ENCODE results near the gene TCF4. TPM values are rescaled to one million over a fixed set of nuclear protein-coding genes. Genes with fewer than 3 reads are reported as not detected.

Gene TCF4
- total RNA-seq, 1 donor from 2014 or later = 3.9 TPM

- intact Hi-C loops (cut with micrococcal nuclease) = no loop called here
These were observed 373.5 kb downstream of the TCF4 start for GRCh38 chr18:55214534-55214933.

- intact Hi-C loops (cut with micrococcal nuclease) = no loop called here
These were observed 374.4 kb downstream of the TCF4 start for GRCh38 chr18:55213586-55213985.

- intact Hi-C loops (cut with micrococcal nuclease) = no loop called here
These were observed 381.1 kb downstream of the TCF4 start for GRCh38 chr18:55206927-55207326.

GRCh38 chr18:55202232-55202917 is 385.6 kb downstream of the TCF4 start:
- intact Hi-C loops (cut with micrococcal nuclease) = no loop called here

- intact Hi-C loops (cut with micrococcal nuclease) = no loop called here
These were observed 388.6 kb downstream of the TCF4 start for GRCh38 chr18:55199291-55199963.

- intact Hi-C loops (cut with micrococcal nuclease) = no loop called here
These were observed 392.1 kb downstream of the TCF4 start for GRCh38 chr18:55195863-55196262.

- intact Hi-C loops (cut with micrococcal nuclease) = no loop called here
These were observed 398.0 kb downstream of the TCF4 start for GRCh38 chr18:55189972-55190371.

- intact Hi-C loops (cut with micrococcal nuclease) = no loop called here
These were observed 401.4 kb downstream of the TCF4 start for GRCh38 chr18:55186588-55186987.

- intact Hi-C loops (cut with micrococcal nuclease) = no loop called here
These were observed 402.6 kb downstream of the TCF4 start for GRCh38 chr18:55185391-55185790.

GRCh38 chr18:55179835-55180234 is 408.2 kb downstream of the TCF4 start:
- intact Hi-C loops (cut with micrococcal nuclease) = no loop called here

- intact Hi-C loops (cut with micrococcal nuclease) = no loop called here
These were observed 408.6 kb downstream of the TCF4 start for GRCh38 chr18:55179425-55179824.

- intact Hi-C loops (cut with micrococcal nuclease) = no loop called here
These were observed 414.7 kb downstream of the TCF4 start for GRCh38 chr18:55173291-55173690.

Data from T-helper 1 cell treated with Interleukin-12 subunit alpha and Interleukin-12 subunit beta and Interleukin-4 antibody, amounts not matched to agents 30 ng/mL and 1 ng/mL, for 36 hours (primary cell).